ENCODE data around the gene ALPP. TPM values are rescaled to one million over a fixed set of nuclear protein-coding genes. Genes with fewer than 3 reads are reported as not detected.
"Not testable (repeated sequence)": the region's sequence is repeated elsewhere in the genome, so short reads cannot be mapped to it uniquely, and the experiment has no call there.

Gene ALPP
- total RNA-seq, 1 experiment from 2014 or later = 0.45 TPM

DNA sequence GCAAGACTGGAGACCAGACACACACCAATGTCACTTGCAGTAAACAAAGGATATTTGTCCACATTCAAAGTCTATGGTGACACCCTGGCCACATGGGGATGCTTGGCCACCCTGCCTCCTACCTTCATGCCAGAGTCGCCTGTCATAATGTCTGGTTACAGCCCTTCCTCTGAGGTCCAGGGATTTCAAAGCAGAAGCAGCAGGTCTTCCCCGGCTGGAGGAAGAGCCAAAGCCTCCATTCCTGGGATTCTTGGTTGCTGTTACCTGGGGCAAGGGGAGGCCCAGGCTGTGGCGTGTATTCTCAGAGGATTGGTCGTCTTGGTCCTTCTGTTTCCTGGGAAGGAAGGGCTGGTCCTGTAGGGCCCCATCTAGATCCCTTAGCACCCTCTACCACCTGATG, 2.3 kb upstream of the ALPP start:
- Histone ChIP-seq H3K4me1 (replicated peaks) (no peaks in the 10 kb centered on the region), H3K9me3 (replicated peaks) (no peaks in the 10 kb centered on the region), H3K27ac (no peak overlapping the region), H3K4me3 (no peak overlapping the region), H3K27me3 (replicated peaks) (no peaks in the 10 kb centered on the region), H3K36me3 (no peaks in the 10 kb centered on the region)
- no peak for DNase-seq (ENCODE audit: low read depth in 1 of 2, low spot score in 2 of 2)

GRCh38 chr2:232376713-232377112, 1.8 kb upstream of the ALPP start:
- DNase-seq (ENCODE audit: low read depth in 1 of 2, low spot score in 2 of 2) = no peak
- Histone ChIP-seq H3K9me3 (replicated peaks) (no peaks in the 10 kb centered on the region), H3K4me3 (no peak overlapping the region), H3K4me1 (replicated peaks) (no peaks in the 10 kb centered on the region; the same call in 1 of the 2 replicates), H3K36me3 (no peaks in the 10 kb centered on the region), H3K27me3 (replicated peaks) (no peaks in the 10 kb centered on the region), H3K27ac (no peak overlapping the region)

- peaks cover 6% of the 10 kb centered on the region for H3K4me1 ChIP-seq (replicated peaks)
- H3K36me3 ChIP-seq = no peaks in the 10 kb centered on the region
- H3K9me3 ChIP-seq (replicated peaks) = no peaks in the 10 kb centered on the region
- DNase-seq (ENCODE audit: low read depth in 1 of 2, low spot score in 2 of 2) = no peak
- no peak overlapping the region for H3K27ac ChIP-seq
- no peaks in the 10 kb centered on the region for H3K27me3 ChIP-seq (replicated peaks)
- H3K4me3 ChIP-seq = no peak overlapping the region
Measured at GRCh38 chr2:232377319-232377718, 1.2 kb upstream of the ALPP start.

DNA sequence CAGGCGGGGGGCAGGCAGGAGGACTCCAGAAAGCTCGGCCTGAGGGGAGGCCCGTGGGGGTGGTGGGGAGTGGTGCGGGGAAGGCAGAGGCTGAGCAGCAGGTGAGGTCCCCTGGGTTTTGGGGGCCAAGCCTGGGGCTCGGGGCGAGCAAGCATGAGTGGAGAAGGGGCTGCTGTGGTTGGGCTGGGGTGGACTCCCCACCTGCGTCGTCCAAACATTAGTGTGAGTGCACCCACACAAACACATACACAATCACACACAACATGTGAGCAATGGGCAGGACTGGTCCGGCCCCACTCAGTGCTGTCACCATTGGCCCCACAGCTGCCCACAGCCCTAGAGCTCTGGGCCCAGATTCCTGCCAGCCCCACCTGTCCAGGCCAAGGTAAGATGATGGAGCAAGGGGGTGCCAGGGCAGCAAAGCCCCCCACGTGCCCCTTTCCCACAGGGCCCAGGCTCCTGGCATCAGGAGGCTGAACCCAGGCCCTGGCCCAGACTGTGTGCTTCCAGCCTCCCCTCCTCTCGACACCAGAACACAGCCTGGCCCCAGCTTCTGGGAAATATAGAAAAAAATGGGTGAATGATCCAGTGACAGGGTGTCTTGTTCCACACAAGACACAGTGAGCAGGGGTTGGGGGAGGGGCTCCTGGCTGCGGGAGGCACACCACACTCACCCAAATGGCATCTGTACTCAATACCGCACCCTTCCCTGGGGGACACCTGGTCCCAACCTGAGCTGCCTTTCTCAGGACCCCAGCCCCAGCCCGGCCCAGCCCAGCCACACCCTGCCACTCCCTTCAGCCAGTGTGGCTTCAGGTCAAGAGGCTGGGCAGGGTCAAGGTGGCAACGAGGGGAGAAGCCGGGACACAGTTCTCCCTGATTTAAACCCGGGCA, 463 bp upstream of the ALPP start:
- no peak overlapping the region for H3K27ac ChIP-seq
- no peak overlapping the region for H3K4me3 ChIP-seq
- no peak for DNase-seq (ENCODE audit: low read depth in 1 of 2, low spot score in 2 of 2)
- H3K9me3 ChIP-seq (replicated peaks) = no peaks in the 10 kb centered on the region
- no peaks in the 10 kb centered on the region for H3K27me3 ChIP-seq (replicated peaks)
- H3K4me1 ChIP-seq (replicated peaks) = peaks cover 9% of the 10 kb centered on the region
- no peaks in the 10 kb centered on the region for H3K36me3 ChIP-seq

DNA sequence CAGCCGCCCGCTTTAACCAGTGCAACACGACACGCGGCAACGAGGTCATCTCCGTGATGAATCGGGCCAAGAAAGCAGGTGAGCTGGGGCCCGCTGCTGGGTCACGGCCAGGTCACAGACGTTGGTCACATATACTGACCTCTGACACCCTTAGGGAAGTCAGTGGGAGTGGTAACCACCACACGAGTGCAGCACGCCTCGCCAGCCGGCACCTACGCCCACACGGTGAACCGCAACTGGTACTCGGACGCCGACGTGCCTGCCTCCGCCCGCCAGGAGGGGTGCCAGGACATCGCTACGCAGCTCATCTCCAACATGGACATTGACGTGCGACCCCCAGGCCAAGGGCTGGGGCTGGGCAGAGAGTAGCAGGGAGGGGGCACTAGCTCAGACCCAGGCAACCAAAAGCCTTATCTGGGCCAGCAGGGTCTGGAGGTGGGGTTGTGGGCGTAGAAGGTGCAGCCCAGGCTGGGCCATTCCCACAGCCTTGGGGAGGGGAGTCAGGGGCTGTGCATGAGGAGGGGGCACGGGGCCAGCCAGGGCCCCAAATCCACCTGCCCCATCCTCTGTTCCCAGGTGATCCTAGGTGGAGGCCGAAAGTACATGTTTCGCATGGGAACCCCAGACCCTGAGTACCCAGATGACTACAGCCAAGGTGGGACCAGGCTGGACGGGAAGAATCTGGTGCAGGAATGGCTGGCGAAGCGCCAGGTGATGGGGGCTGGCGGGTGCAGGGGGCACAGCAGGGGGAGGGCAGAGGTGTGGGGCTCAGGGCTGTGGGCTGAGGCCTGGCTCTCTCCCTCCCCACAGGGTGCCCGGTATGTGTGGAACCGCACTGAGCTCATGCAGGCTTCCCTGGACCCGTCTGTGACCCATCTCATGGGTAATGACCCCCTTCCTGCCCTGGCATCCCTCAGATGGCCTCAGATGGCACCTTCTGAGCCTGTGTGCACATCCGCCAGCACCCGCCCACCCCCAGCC, 1.3 kb downstream of the ALPP start:
- H3K9me3 ChIP-seq (replicated peaks) = not testable (repeated sequence)

DNA sequence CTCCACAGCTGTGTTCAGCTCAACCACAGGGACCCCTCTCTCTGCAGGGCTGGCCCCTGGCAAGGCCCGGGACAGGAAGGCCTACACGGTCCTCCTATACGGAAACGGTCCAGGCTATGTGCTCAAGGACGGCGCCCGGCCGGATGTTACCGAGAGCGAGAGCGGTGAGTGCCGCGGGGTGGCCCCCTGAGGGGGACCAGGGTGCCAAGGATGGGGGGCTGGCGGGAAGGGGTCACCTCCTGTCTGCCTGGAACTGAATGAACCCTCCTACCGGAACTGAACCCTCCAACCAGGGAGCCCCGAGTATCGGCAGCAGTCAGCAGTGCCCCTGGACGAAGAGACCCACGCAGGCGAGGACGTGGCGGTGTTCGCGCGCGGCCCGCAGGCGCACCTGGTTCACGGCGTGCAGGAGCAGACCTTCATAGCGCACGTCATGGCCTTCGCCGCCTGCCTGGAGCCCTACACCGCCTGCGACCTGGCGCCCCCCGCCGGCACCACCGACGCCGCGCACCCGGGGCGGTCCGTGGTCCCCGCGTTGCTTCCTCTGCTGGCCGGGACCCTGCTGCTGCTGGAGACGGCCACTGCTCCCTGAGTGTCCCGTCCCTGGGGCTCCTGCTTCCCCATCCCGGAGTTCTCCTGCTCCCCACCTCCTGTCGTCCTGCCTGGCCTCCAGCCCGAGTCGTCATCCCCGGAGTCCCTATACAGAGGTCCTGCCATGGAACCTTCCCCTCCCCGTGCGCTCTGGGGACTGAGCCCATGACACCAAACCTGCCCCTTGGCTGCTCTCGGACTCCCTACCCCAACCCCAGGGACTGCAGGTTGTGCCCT, 2.9 kb downstream of the ALPP start:
- H3K27me3 ChIP-seq (replicated peaks); H3K27ac ChIP-seq; H3K9me3 ChIP-seq (replicated peaks); H3K4me3 ChIP-seq; H3K36me3 ChIP-seq; DNase-seq (ENCODE audit: low read depth in 1 of 2, low spot score in 2 of 2): not testable (repeated sequence)
- peaks cover 28% of the 10 kb centered on the region for H3K4me1 ChIP-seq (replicated peaks)

More for the DNA sequence above, 1.3 kb downstream of the ALPP start:
- not testable (repeated sequence) for DNase-seq (ENCODE audit: low read depth in 1 of 2, low spot score in 2 of 2); H3K4me3 ChIP-seq; H3K27ac ChIP-seq; H3K27me3 ChIP-seq (replicated peaks); H3K36me3 ChIP-seq
- peaks cover 15% of the 10 kb centered on the region for H3K4me1 ChIP-seq (replicated peaks)

GRCh38 chr2:232382331-232383225, 4.0 kb downstream of the ALPP start:
- no peaks in the 10 kb centered on the region for H3K9me3 ChIP-seq (replicated peaks)
- no peaks in the 10 kb centered on the region for H3K27me3 ChIP-seq (replicated peaks)
- no peak overlapping the region for H3K27ac ChIP-seq
- no peak overlapping the region for H3K4me3 ChIP-seq
- peaks cover 39% of the 10 kb centered on the region for H3K4me1 ChIP-seq (replicated peaks)
- no peaks in the 10 kb centered on the region for H3K36me3 ChIP-seq
- DNase-seq (ENCODE audit: low read depth in 1 of 2, low spot score in 2 of 2) = no peak

DNA sequence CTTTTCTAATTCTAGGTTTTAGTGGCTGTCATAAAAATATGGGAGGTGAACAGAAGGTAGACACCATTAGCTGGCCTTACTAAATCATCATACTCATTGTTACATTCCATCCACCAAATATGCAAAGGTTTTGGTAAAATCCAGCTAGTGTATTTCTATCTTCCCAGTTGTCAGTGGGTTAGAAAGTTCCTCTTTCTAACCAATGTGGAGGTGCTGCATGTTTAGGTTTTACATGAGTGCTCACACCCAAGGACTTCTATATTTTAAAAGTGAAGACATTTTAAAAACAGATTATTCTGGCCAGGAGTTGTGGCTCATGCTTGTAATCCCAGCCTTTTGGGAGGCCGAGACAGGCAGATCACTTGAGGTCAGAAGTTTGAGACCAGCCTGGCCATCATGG, 5.9 kb downstream of the ALPP start:
- Histone ChIP-seq H3K27me3 (replicated peaks) (no peaks in the 10 kb centered on the region), H3K4me1 (replicated peaks) (peaks cover 53% of the 10 kb centered on the region), H3K36me3 (no peaks in the 10 kb centered on the region), H3K27ac (no peak overlapping the region), H3K9me3 (replicated peaks) (no peaks in the 10 kb centered on the region), H3K4me3 (no peak overlapping the region)
- DNase-seq (ENCODE audit: low read depth in 1 of 2, low spot score in 2 of 2) = no peak

GRCh38 chr2:232385058-232385457, 6.5 kb downstream of the ALPP start:
- H3K27me3 ChIP-seq (replicated peaks); H3K36me3 ChIP-seq: not testable (repeated sequence)

GRCh38 chr2:232385660-232386489, 7.3 kb downstream of the ALPP start:
- no peaks in the 10 kb centered on the region for H3K27me3 ChIP-seq (replicated peaks)
- peak overlapping the region; percentile 32 for H3K4me3 ChIP-seq
- no peaks in the 10 kb centered on the region for H3K36me3 ChIP-seq
- peak overlapping the region; percentile 89 for H3K27ac ChIP-seq
- no peaks in the 10 kb centered on the region for H3K9me3 ChIP-seq (replicated peaks)
- peaks cover 67% of the 10 kb centered on the region for H3K4me1 ChIP-seq (replicated peaks)
- DNase-seq (ENCODE audit: low read depth in 1 of 2, low spot score in 2 of 2) = peak; percentile 93 to 94

More at GRCh38 chr2:232385058-232385457, 6.5 kb downstream of the ALPP start:
- DNase-seq (ENCODE audit: low read depth in 1 of 2, low spot score in 2 of 2) = peak in 1 of 2 experiments; percentile 41
- Histone ChIP-seq H3K27ac (peak overlapping the region; percentile 89), H3K4me3 (peak overlapping the region; percentile 8), H3K4me1 (replicated peaks) (peaks cover 59% of the 10 kb centered on the region)
- H3K9me3 ChIP-seq (replicated peaks) = not testable (repeated sequence)

DNA sequence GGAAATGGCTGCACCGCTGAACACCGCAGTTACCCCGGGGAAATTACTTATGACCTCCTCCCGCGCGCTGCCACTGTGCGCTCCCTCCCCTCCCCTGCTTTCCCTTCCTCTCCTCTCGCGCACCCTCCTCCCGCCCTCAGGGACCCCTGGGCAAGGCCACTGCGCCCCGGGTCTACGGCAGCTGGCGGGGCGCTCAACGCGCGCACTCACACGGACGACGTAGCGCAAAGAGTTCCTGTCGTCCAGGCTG, 7.9 kb downstream of the ALPP start:
- no peaks in the 10 kb centered on the region for H3K36me3 ChIP-seq
- peaks cover 68% of the 10 kb centered on the region for H3K4me1 ChIP-seq (replicated peaks)
- DNase-seq (ENCODE audit: low read depth in 1 of 2, low spot score in 2 of 2) = no peak
- no peaks in the 10 kb centered on the region for H3K27me3 ChIP-seq (replicated peaks)
- H3K9me3 ChIP-seq (replicated peaks) = no peaks in the 10 kb centered on the region
- H3K4me3 ChIP-seq = peak overlapping the region; percentile 32
- H3K27ac ChIP-seq = peak overlapping the region; percentile 89
